ES-I3 (cell line): ENCODE data around the gene APOC1.
"Not testable (repeated sequence)": the region's sequence is repeated elsewhere in the genome, so short reads cannot be mapped to it uniquely, and the experiment has no call there.

ENCODE experiments used
- H3K36me3 ChIP-seq: 2 replicates; pipeline ENCODE4 v1.6.1; 2013; ENCODE audit warnings: mild to moderate bottlenecking, low read length, control low read depth, moderate library complexity; ENCODE audit not compliant: insufficient read depth
- H3K4me1 ChIP-seq: 2 replicates; pipeline ENCODE4 v1.6.1; 2013; ENCODE audit warnings: mild to moderate bottlenecking, control low read depth, low read length; ENCODE audit not compliant: insufficient read depth
- H3K9ac ChIP-seq: 2 replicates; pipeline ENCODE4 v1.6.1; 2013; ENCODE audit warnings: low read depth, mild to moderate bottlenecking, low read length, moderate library complexity
- H3K9me3 ChIP-seq: 2 replicates; pipeline ENCODE4 v1.6.1; 2013; ENCODE audit warnings: mild to moderate bottlenecking, low read length, moderate library complexity; ENCODE audit not compliant: control insufficient read depth, insufficient read depth

Gene APOC1

GRCh38 chr19:44913512-44914432 lies 636 bp upstream of the APOC1 start:
- H3K36me3 ChIP-seq, H3K9me3 ChIP-seq: not testable (repeated sequence)
- peak overlapping the region; percentile 66 for H3K9ac ChIP-seq
- peaks cover 12% of the 10 kb centered on the region for H3K4me1 ChIP-seq

GRCh38 chr19:44924243-44924725 lies 9.9 kb downstream of the APOC1 start:
- H3K36me3 ChIP-seq, result no peaks in the 10 kb centered on the region

GRCh38 chr19:44925114-44925891 lies 10.9 kb downstream of the APOC1 start:
- no peaks in the 10 kb centered on the region for H3K36me3 ChIP-seq
- H3K9ac ChIP-seq, result no peak overlapping the region
- H3K9me3 ChIP-seq, result no peaks in the 10 kb centered on the region
- H3K4me1 ChIP-seq, result peaks cover 15% of the 10 kb centered on the region; the same call in 1 of the 2 replicates

More at GRCh38 chr19:44924243-44924725, 9.9 kb downstream of the APOC1 start:
- Histone ChIP-seq H3K4me1 (peaks cover 15% of the 10 kb centered on the region; the same call in 1 of the 2 replicates), H3K9ac (no peak overlapping the region), H3K9me3 (no peaks in the 10 kb centered on the region)

DNA sequence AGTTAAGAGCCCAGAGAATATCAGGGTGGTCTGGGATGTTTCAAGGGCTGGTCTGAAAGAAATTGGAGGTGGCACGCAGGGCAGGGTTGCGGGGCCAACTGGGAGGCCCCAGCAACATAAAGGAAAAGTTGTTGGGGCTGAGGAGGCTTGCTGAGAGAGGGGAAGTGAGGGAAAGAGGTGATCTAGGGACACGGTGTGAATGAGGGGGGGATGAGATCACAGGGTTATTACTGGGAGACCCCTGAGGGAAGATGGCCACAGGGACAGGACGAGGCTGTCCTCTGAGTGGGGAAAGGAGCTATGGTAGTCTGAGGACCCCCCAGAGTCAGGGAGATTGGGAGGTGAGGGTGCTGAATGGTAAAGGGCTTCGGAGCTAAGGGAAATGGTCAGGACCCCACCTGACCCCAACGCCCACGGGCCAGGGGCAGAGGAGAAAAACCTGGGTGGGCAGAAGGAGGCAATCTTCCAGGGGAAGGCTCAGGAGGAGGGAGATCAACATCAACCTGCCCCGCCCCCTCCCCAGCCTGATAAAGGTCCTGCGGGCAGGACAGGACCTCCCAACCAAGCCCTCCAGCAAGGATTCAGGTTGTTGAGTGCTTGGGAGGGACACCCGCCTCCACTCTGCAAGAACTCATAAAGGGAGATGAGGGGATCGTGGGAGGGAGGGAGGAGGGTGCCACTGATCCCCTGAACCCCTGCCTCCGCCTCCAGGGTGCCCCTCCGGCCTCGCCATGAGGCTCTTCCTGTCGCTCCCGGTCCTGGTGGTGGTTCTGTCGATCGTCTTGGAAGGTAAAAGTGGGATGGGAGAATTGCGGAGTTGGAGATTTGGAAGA lies 12.1 kb downstream of the APOC1 start:
- not testable (repeated sequence) for H3K9me3 ChIP-seq, H3K36me3 ChIP-seq
- Histone ChIP-seq H3K9ac (peak overlapping the region; percentile 46; the same call in 1 of the 2 replicates), H3K4me1 (peaks cover 15% of the 10 kb centered on the region; the same call in 1 of the 2 replicates)

GRCh38 chr19:44927746-44928145 lies 13.3 kb downstream of the APOC1 start:
- H3K36me3 ChIP-seq, result no peaks in the 10 kb centered on the region
- no peak overlapping the region for H3K9ac ChIP-seq
- H3K4me1 ChIP-seq, result peaks cover 15% of the 10 kb centered on the region; the same call in 1 of the 2 replicates
- H3K9me3 ChIP-seq, result no peaks in the 10 kb centered on the region

DNA sequence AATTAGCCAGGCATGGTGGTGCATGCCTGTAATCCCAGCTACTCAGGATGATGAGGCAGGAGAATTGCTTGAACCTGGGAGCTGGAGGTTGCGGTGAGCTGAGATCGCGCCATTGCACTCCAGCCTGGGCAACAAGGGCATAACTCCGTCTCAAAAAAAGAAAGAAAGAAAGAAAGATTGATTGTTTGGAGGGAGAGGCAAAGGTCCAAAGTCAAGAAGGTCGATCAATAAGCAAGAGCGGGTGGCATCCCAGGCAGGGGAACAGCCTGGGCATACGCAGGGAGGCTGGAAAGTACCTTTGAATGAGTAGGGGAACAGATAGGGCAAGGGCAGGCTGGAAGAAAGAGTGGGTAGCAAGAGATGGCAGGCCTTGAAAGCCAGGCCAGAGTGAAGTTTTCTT lies 15.7 kb downstream of the APOC1 start:
- Histone ChIP-seq H3K4me1 (peaks cover 9% of the 10 kb centered on the region; the same call in 1 of the 2 replicates), H3K9me3 (no peaks in the 10 kb centered on the region), H3K9ac (no peak overlapping the region), H3K36me3 (no peaks in the 10 kb centered on the region)

- no peak overlapping the region for H3K9ac ChIP-seq
- H3K9me3 ChIP-seq, result no peaks in the 10 kb centered on the region
- H3K36me3 ChIP-seq, result no peaks in the 10 kb centered on the region
- H3K4me1 ChIP-seq, result peaks cover 5% of the 10 kb centered on the region; the same call in 1 of the 2 replicates
These were observed 17.1 kb downstream of the APOC1 start for GRCh38 chr19:44931541-44931940.

DNA sequence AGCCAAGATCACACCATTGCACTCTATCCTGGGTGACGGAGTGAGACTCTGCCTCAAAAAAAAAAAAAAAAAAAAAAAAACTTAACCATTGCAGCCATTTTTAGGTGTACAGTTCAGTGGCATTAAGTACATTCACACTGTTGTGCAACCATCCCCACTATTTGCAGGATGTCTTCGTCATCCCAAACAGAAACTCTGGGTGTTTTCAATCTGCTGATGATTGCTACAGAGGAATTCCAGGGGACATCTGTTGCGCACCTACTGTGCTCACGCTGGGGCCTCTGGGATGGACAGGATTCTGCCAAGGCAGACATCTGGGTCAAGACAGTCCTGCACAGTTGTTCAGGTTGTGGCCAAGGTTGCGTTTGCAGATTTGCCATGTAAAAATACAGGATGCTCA lies 25.3 kb downstream of the APOC1 start:
- H3K9me3 ChIP-seq, result no peaks in the 10 kb centered on the region
- H3K9ac ChIP-seq, result no peak overlapping the region
- no peaks in the 10 kb centered on the region for H3K36me3 ChIP-seq
- H3K4me1 ChIP-seq, result peaks cover 5% of the 10 kb centered on the region; the same call in 1 of the 2 replicates

DNA sequence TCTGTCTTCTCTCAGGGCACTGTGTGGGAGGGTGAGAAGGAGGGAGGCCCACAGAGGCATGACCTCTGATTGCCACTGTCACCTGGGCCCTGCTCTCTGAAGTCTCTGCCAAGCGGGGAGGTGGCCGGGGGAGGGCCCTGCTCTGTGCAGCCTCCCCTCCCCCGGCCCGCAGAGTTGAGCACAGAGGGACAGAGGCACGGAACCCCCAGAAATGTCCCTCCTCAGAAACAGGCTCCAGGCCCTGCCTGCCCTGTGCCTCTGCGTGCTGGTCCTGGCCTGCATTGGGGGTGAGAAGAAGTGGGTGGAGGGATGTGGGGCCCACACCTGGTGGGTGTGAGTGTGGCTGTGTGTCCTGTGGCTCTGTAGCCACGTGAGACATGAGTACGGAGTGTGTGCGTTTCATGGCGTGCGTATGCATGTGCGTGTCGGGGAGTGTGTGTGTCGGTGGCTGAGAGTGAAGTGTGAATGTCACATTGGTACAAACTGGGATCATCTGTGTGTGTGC lies 27.7 kb downstream of the APOC1 start, which contains the start of gene APOC4:
APOC4 (plus strand) TSS at position 171 of the 505 bp plus-strand sequence; CDS start at position 212, 41 bp downstream.
- Histone ChIP-seq H3K36me3 (no peaks in the 10 kb centered on the region), H3K4me1 (no peaks in the 10 kb centered on the region), H3K9me3 (no peaks in the 10 kb centered on the region), H3K9ac (no peak within 1 kb of the TSS)

GRCh38 chr19:44943801-44944249 lies 29.4 kb downstream of the APOC1 start:
- Histone ChIP-seq H3K9ac (no peak overlapping the region), H3K36me3 (no peaks in the 10 kb centered on the region), H3K4me1 (no peaks in the 10 kb centered on the region), H3K9me3 (no peaks in the 10 kb centered on the region)

- H3K4me1 ChIP-seq, result no peaks in the 10 kb centered on the region
- H3K9me3 ChIP-seq, result no peaks in the 10 kb centered on the region
- H3K9ac ChIP-seq, result no peak overlapping the region
- H3K36me3 ChIP-seq, result no peaks in the 10 kb centered on the region; the same call in 1 of the 2 replicates
These were observed 32.7 kb downstream of the APOC1 start for GRCh38 chr19:44947041-44947581.

GRCh38 chr19:44948237-44948636 lies 33.8 kb downstream of the APOC1 start:
- Histone ChIP-seq H3K36me3 (no peaks in the 10 kb centered on the region; the same call in 1 of the 2 replicates), H3K4me1 (no peaks in the 10 kb centered on the region), H3K9ac (no peak overlapping the region), H3K9me3 (no peaks in the 10 kb centered on the region)

DNA sequence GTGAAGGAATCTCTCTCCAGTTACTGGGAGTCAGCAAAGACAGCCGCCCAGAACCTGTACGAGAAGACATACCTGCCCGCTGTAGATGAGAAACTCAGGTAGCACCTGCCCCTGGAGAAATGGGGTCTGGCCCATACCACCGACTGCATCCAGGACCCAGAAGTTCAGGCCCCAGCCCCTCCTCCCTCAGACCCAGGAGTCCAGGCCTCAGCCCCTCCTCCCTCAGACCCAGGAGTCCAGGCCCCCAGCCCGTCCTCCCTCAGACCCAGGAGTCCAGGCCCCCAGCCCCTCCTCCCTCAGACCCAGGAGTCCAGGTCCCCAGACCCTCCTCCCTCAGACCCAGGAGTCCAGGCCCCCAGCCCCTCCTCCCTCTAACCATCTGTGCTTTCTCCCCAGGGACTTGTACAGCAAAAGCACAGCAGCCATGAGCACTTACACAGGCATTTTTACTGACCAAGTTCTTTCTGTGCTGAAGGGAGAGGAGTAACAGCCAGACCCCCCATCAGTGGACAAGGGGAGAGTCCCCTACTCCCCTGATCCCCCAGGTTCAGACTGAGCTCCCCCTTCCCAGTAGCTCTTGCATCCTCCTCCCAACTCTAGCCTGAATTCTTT lies 34.5 kb downstream of the APOC1 start:
- Histone ChIP-seq H3K4me1 (no peaks in the 10 kb centered on the region), H3K36me3 (no peaks in the 10 kb centered on the region; the same call in 1 of the 2 replicates), H3K9me3 (no peaks in the 10 kb centered on the region), H3K9ac (no peak overlapping the region)
